HG03025 (cell line): ENCODE data around the gene VAV2.
"Not testable (repeated sequence)": the region's sequence is repeated elsewhere in the genome, so short reads cannot be mapped to it uniquely, and the experiment has no call there.

Source experiments
- ATAC-seq: cut with Tn5 transposase; IDR thresholded peaks from one replicate; pipeline ENCODE4 v1.9.1; 2021; ENCODE audit warnings: mild to moderate bottlenecking, moderate library complexity; ENCODE audit not compliant: unreplicated experiment, low FRiP score

VAV2 gene

DNA sequence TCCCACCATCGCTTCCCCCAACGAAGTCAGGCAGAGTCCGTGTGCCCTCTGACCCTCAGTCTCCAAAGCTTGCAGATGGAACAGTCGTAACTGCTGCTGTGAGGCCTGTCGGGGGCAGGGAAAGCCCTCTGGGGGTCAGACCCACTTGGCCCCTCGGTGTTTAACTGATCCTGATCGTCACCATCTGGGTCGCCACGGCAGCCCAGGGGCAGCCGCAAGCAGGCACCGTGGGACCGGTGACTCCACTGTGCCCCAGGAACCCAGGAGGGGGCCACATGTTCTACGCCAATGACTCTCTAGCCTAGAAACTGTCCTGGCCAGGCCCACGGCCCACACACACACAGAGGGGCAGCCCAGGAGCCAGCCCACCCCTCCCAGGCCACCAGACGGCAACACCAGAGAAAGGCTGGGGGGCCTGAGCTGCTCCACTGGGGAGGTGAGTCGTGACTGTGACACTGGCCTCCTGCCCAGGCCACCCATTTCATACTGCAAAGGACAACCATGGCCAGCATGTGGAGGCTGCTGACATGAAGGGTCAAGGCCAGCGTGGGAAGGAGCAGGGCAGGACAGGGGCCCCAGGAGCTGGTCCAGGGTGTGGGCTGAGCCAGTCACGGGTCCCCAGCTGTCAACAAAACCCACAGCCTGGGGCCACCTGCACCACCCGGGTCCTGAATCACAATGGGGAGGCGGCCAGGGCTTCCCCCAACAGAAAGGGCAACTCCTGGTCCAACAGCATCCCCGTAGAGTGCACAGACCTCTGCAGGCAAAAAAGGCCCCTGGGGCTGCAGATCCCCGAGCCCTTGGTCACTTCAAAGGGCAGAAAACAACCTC, 20.8 kb downstream of the VAV2 start:
- no peak for ATAC-seq

- ATAC-seq: no peak
These were observed 21.5 kb downstream of the VAV2 start for GRCh38 chr9:133970581-133971058.

DNA sequence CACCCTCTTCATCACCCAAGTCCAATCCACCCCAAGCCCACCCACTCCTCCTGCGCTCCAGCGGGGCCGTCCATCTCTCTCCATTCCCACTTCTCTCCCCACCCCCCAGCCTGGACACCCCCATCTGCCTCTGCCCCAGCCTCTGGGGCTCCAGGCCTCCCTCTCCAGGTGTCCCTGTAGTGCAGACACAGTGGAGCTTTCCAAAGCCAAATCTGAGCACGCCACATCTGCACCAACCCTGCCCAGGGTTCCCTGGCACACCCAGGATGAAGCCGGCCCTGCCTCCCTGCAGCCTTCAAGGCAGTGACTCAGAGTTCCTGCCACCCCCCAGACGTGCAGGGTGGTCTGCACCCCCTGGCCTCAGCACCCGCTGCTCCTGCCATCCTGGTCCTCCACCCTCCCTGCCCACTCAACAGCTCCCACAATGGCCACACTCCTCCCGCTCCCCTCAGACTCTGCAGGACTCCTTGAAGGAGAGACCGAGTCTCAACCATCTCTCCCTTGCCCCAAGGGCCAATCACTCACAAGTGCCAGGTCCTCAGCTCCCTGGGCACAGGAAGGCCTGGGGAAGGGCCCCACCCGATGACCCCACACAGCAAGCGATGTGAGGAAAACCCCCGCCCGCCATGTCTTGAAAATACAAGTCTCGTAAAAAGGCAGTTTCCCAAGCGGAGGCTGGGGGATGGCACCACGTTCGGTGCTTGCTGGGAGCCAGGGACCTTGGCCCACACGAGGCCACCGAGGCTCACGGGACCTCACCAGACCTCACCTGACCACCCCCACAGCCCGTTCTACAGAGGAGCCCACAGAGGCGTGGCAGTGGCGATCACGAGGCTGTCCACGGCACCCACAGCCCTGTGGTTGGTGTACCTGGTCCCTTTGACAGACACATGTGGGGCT, 22.2 kb downstream of the VAV2 start:
- no peak for ATAC-seq

GRCh38 chr9:133968966-133969617, 23.0 kb downstream of the VAV2 start:
- no peak for ATAC-seq

DNA sequence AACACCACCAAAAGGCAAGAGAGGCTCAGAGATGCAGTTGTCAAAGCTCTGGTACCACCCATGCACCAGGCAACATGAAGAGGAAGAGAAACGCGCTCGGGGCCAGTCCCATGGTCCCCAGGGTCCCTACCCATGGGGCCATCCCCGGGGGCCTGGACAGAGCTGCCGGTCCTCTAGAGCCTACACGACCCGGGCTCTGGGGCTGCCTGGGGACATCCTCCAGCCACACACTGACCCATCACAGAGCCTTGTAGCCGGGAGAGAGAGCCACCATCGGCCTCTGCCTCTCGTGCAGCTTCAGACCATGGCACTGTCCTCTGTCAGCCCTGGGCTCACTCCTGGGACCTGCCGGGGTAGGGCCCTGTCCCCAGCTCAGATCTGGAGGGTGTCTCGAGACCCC, 23.7 kb downstream of the VAV2 start:
- no peak for ATAC-seq

DNA sequence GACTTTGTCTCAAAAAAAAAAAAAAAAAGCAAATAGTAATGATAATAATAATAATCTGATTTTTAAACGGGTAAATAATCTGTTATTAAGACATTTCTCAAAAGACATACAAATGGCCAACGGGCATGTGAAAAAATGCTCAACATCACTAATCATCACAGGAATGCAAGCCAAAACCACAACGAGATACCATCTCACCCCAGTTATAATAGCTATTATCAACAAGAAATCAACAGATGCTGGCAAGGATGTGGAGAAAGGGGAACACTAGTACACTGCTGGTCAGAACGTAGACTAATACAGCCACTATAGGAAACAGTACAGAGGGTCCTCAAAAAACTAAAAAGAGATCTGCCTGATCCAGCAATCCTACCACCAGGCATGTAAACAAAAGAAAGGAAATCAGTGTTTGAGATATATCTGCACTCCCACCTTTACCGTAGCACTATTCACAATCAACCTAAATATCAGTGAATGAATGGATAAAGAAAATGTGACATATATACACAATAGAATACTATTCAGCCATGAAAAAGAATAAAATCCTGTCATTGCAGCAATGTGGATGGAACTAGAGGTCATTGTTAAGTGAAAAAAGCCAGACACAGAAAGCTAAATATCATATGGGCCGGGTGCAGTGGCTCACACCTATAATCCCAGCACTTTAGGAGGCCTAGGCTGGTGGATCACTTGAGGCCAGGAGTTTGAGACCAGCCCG, 24.9 kb downstream of the VAV2 start:
- ATAC-seq: no peak

DNA sequence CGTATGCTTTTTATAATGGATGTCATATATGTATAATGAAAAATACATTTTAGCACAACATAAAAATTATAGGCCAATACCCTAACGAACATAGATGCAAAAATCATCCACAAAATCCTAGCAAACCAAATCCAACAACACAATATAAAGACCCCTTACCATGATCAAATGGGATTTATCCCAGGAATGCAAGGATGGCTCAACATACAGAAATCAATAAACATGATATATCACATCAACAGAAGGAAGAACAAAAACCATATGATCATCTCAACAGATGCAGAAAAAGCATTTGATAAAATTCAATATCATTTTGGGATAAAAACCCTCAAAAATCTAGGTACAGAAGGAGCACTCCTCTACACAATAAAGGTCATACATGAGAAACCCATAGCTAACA, 27.7 kb downstream of the VAV2 start:
- ATAC-seq: no peak

DNA sequence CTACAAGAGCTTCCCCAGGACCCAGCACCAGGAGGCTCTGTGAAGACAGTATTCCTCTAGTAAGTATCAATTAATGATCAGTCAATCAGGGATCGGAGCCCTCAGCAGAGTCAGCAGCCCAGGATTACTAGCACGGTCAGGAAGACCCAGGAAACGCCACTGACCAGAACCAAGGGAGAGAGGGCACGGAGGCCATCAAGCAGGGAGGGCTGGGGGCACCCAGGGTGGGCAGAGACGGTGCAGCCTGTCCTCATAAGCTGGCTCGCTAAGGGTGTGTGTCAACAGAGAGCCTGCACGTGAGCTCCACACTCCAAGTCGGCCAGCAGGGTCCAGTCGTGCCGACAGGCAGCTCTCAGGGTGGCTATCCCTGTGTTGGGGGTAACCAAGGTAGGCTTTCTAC, 29.0 kb downstream of the VAV2 start:
- no peak for ATAC-seq

DNA sequence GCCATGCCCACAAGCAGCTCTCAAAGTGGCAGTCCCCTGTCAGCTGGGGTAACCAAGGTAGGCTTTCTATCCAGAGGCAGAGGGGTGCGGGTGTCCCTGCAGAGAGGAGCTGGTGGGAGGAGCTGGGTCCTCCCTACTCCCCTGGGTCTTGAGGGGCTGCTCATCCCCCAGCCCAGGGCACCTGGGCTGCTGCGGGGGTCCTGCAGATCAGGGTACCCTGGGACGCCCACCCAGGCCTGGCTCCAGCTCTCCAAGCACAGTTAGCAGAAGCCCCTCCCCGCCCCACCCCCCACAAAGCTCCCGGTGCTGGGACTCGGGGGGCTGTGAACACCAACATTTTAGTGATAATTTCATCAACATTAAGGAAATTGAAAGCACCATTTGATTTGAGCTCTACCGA, 29.8 kb downstream of the VAV2 start:
- ATAC-seq: no peak

DNA sequence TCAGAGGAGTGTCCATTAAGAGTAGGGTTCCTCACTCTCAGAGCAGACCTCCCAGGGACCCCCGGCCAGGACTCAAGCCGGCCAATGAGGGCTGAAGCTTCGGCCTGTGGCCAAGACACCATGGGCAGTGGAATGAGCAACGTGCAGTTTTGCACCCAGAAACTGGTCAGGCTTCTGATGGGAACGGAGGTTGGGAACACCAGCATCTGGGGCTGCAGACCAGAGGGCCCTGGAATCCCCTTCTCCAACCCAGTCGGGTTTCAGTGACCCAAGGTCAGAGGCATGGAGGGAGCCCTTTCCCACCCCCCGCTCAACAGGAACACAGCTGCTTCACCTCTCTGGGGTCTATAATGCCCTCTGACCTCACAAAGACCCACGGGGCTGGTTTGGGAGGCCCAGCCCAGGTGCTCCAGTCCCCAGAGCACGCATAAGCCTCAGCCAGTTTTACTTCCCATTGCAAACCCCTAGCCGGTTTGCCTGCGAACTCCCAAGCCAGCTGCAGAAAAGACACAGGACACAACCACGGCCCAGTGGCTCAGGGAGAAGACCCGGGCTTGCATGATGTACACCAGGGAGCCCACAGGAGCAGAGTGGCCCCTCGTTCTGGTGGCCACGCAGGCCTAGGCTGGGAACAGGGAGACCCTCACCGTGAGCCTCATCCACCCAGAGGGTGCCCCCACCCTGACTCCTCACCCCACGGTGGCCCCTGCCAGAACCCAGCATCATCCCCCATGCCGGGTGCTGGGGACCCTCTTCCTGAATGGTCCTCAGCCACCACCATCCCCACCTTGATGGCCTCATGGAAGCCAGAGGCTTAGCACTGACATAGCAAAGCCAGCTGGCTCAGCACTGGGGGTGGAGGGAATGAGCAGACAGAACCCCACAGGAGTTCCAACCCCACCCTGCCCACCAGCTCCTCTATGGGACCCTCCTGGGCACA, 30.6 kb downstream of the VAV2 start:
- no peak for ATAC-seq

- ATAC-seq: no peak
These were observed 31.5 kb downstream of the VAV2 start for GRCh38 chr9:133960568-133961129.

DNA sequence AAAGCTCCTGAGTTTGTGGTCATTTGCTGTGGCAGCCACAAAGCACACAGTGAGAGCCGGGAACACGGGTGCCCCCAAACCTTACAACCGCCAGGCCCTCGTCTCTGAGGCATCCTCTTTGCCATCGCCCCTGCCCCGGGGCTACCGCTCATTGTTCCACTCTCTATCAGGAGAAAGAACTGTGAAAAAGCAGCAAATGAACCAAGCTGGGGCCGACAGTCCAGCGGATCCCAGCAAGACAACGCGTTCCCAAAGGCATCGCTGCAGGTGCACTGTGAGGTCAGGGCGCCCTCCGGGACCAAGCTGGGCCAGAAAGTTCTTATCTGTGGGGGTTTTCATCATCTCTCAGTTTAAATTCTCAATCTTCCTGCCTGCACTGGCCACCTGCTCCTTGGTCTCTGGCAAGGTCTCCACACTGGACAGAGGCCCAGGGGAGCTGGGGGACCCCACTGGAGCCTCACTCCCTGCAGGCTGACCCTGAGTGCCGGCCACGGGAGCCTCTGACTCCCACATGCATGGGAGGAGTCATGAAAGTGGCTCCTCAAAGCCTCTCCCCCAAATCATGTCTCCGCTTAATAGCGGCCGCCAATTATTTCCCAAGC, 32.1 kb downstream of the VAV2 start:
- no peak for ATAC-seq

DNA sequence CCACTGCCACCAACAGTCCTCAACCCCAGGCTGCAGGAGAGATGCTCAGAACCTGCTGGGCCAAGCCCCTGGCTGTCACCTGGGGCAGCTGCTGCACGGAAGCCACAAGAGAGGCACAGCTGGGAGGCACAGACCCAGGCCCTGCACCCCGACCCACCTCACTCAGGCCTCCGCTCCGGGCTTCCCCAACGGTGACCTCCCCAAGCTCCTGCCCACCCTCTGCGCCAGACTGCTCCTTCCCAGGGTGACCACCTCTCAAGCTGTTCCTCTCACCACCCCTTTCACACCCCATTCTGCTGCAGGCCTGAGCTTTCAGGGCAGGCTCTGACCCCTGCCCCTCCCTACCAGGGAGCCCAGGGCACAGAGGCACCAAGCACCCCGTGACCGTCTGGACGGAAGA, 33.0 kb downstream of the VAV2 start:
- ATAC-seq: no peak

GRCh38 chr9:133958756-133959155, 33.4 kb downstream of the VAV2 start:
- no peak for ATAC-seq

DNA sequence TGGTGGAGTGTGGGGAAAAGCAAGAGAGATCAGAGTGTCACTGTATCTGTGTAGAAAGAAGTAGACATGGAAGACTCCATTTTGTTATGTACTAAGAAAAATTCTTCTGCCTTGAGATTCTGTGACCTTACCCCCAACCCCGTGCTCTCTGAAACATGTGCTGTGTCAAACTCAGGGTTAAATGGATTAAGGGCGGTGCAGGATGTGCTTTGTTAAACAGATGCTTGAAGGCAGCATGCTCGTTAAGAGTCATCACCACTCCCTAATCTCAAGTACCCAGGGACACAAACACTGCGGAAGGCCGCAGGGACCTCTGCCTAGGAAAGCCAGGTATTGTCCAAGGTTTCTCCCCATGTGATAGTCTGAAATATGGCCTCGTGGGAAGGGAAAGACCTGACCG, 34.4 kb downstream of the VAV2 start:
- ATAC-seq: not testable (repeated sequence)

DNA sequence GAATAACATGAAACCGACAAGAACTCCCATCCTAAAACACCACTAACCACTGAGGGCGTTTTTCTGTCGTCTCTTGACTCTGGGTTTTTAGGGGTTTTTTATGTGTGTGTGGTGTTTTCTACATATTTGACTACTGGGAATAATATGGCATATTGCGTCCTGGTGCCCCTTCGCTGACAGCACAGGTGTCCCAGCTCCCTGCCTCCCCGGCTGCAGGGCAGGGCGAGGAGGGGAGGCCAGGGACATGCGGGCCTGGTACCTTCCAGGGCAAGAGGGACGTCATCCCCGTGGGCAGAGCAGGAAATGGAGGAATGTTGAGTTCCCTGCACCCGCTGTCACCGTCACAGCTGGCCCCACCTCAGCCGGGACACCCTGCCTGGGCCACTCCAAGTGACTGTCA, 34.8 kb downstream of the VAV2 start:
- ATAC-seq: no peak

GRCh38 chr9:133956520-133957076, 35.5 kb downstream of the VAV2 start:
- no peak for ATAC-seq

DNA sequence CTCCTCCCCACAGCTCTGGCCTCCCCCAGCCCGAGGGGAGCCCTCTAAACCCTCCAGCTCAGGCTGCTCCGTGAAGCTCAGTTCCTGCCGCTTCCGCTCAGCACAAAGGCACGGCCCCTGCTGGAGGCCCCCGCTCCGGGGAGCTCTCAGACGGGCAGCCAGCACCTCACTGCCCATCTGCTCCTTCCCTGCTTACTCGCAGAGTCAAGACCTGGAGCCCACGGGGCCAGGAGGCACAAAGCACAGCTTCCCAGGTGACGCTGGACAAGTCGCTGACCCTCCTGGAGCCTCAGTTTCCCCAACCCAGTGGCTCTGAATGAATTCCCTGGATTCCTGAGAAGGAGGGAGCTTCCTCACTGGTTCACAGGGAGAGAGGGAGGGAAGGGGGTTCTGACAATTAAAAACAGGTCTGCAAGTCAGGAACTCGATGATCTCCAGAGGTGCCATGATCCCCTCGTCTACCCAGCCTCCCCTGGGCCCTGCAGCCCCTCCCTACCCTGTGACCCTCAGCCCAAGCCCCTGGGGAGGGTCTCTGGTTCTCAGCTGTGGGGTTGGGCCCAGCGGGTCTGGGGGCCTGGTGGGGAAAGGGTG, 36.2 kb downstream of the VAV2 start:
- ATAC-seq: no peak
